GM03348 (cell line): ENCODE measurements around the gene AGBL4.

Experiments
- DNase-seq: peaks from one replicate; pipeline ENCODE4 v3.0.0; 2012; ENCODE audit warnings: low spot score

Gene AGBL4

GRCh38 chr1:48940962-48941732 is 1082.6 kb downstream of the AGBL4 start:
- no peak for DNase-seq

GRCh38 chr1:48940354-48940753 is 1083.4 kb downstream of the AGBL4 start:
- DNase-seq, result no peak

- no peak for DNase-seq
These were observed 1083.9 kb downstream of the AGBL4 start for GRCh38 chr1:48939828-48940227.

GRCh38 chr1:48939042-48939441 is 1084.7 kb downstream of the AGBL4 start:
- no peak for DNase-seq

- DNase-seq, result no peak
These were observed 1086.0 kb downstream of the AGBL4 start for GRCh38 chr1:48937732-48938131.

GRCh38 chr1:48936436-48936835 is 1087.3 kb downstream of the AGBL4 start:
- no peak for DNase-seq

- DNase-seq, result no peak
These were observed 1091.4 kb downstream of the AGBL4 start for GRCh38 chr1:48932366-48932765.

GRCh38 chr1:48931506-48932192 is 1092.1 kb downstream of the AGBL4 start:
- peak; percentile 15 for DNase-seq

GRCh38 chr1:48930011-48930410 is 1093.7 kb downstream of the AGBL4 start:
- DNase-seq, result no peak

GRCh38 chr1:48924099-48924498 is 1099.7 kb downstream of the AGBL4 start:
- DNase-seq, result no peak

- no peak for DNase-seq
These were observed 1100.6 kb downstream of the AGBL4 start for GRCh38 chr1:48923116-48923515.

- no peak for DNase-seq
These were observed 1102.9 kb downstream of the AGBL4 start for GRCh38 chr1:48920851-48921250.

GRCh38 chr1:48917901-48918603 is 1105.7 kb downstream of the AGBL4 start:
- DNase-seq, result no peak

GRCh38 chr1:48917070-48917454 is 1106.7 kb downstream of the AGBL4 start:
- no peak for DNase-seq

- DNase-seq, result peak; percentile 74
These were observed 1107.4 kb downstream of the AGBL4 start for GRCh38 chr1:48916130-48917069.

GRCh38 chr1:48908606-48909005 is 1115.1 kb downstream of the AGBL4 start:
- no peak for DNase-seq

- DNase-seq, result no peak
These were observed 1117.0 kb downstream of the AGBL4 start for GRCh38 chr1:48906729-48907128.

- no peak for DNase-seq
These were observed 1117.6 kb downstream of the AGBL4 start for GRCh38 chr1:48906164-48906563.

GRCh38 chr1:48903291-48903690 is 1120.5 kb downstream of the AGBL4 start:
- no peak for DNase-seq

GRCh38 chr1:48898894-48899293 is 1124.9 kb downstream of the AGBL4 start:
- DNase-seq, result no peak

- DNase-seq, result no peak
These were observed 1134.1 kb downstream of the AGBL4 start for GRCh38 chr1:48889615-48890014.

- no peak for DNase-seq
These were observed 1134.7 kb downstream of the AGBL4 start for GRCh38 chr1:48889082-48889481.
